NCI-H128 (cell line): ENCODE data around the gene PTGES2.
"Not testable (repeated sequence)": the region's sequence is repeated elsewhere in the genome, so short reads cannot be mapped to it uniquely, and the experiment has no call there.

Experiments
- DNase-seq: peaks from one replicate; lab custom pipeline; 2025; ENCODE audit not compliant: unreplicated experiment; lab: John Stamatoyannopoulos, UW

PTGES2 gene

DNA sequence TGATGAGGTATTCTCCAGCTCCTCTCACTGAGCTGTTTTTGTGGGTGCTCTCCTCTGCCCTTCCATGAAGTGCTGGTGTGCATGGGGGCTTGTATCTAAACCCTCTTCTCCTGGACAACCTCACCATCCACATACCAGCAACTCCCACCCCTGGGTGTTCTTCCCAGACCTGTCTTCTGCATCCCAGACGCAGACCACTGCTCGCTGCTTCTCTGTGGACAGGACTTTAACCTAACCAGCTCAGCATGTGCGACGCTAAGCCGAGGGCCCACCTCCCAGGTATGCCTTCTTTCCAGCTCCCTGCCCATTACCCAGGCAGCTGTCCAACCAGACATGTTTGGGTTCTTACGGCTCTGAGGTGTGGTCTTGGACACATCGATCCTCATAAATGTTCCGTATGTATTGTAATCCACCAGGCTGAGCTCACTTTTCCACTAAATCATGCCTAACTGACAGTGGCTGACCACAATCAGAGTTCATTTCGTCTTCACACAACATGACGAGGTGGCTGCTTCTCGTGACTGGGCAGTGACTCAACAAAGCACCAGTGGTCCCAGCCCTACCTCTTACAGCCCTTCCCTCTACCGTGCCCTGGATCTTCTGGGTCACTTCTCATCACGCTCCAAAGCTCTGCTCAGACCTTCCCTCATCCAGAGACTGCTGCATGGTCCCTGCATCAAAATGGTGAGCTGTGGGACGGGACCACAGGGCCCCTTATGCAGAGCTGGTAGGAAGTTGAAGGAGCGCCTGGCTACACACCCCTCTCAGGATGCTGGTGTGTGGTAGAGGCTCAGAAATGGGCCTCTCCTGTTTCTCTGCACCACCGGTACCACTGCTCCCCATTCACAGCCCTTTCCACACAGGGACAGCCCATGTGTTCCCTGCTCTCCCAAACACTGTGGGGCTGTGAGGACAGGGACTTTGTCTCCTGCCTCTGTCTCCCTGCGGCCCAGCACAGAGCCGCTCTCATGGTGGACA lies 9.6 kb upstream of the PTGES2 start:
- no peak for DNase-seq

DNA sequence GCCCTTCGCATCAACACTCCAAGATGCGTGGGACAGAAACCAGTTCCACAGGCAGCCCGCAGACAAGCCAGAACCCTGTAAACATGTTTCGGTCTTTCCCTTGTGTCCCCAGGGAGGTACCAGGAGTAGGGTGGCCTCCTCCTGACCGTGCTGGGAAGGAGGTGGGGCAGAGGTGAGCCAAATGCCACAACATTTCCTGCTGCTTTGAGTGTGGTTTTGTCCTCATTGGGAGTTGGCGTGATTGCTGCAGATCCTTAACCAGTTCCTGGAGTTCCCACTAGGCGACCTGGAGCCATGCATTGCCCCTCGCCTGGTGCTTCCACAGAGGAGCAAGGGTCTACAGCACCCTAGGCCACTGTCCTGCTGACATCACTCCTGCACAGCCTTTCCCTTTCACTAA lies 8.0 kb upstream of the PTGES2 start:
- DNase-seq, result not testable (repeated sequence)

DNA sequence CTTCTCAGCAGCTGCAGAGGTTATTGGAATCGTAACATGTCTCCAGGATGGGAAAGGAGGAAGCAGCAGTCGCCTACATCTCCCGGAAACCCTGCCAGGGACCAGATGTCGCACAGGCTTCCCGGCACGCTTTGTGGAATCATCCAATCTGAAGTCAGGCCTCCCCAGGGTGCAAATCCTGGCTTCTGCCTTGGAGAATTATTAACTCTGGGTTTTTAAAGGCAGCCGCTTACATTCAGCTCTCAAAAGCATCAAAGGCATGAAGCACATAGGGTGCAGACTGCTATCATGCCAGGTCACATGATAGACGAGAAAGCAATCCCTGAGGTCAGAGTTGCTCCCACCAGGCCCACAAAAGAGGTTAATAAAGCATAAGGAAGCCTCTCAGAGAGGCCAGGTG lies 4.6 kb upstream of the PTGES2 start:
- DNase-seq, result not testable (repeated sequence)

DNA sequence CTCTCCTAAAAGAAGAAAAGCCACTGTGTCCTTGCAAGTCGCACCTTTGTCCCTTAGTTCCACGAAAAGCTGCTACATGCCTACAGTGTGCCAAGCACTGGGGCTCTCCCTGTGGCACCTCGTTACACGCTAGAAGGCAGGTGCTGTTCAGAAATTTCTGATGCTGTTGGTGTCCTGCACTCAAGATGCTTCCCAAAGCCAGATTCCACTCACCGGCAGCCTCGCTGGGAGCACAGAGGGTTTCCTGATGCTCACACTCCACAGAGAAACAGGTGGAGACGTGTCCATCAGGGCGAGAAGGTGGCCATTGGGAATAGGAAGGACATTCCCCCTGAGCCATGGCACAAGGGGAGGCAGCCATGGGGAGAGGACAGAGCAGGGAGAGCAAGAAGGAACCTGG lies 3.8 kb upstream of the PTGES2 start:
- DNase-seq, result not testable (repeated sequence)

DNA sequence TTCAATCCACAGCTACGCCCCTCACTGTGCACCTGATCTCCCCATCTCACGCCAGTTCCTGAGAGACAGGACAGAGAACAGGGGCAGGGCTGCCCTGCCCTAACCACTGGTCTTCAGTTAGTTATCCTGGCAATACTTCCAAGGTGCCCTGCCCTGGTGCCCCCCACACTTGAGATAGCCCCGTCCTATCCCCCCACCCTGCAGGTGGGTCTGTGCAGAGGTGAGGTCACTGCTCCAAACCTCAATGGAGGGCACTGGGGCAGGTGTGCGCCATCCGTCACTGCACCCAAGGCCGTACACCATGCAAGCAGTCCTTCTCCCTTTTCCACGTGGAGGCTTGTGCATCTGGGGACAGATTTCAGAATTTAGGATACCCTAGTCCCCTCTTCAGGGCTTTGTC lies 3.1 kb upstream of the PTGES2 start:
- DNase-seq, result not testable (repeated sequence)

DNA sequence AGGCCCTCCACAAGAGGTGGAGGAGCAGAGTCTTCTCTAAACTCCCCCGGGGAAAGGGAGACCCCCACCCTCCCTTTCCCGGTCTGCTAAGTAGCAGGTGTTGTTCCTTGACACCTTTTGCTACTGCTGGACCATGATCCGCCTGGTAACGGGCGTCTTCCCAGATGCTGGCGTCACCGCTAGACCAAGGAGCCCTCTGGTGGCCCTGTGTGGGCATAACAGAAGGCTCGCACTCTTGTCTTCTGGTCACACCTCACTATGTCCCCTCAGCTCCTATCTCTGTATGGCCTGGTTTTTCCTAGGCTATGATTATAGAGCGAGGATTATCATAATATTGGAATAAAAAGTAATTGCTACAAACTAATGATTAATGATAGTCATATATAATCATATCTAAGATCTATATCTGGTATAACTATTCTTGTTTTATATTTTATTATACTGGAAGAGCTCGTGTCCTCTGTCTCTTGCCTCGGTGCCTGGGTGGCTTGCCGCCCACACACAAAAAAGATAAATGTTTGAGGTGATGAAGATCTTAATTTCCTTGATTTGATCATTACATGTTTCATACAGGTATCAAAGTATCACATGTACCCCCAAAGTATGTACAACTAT lies 2.6 kb upstream of the PTGES2 start:
- DNase-seq, result not testable (repeated sequence)

DNA sequence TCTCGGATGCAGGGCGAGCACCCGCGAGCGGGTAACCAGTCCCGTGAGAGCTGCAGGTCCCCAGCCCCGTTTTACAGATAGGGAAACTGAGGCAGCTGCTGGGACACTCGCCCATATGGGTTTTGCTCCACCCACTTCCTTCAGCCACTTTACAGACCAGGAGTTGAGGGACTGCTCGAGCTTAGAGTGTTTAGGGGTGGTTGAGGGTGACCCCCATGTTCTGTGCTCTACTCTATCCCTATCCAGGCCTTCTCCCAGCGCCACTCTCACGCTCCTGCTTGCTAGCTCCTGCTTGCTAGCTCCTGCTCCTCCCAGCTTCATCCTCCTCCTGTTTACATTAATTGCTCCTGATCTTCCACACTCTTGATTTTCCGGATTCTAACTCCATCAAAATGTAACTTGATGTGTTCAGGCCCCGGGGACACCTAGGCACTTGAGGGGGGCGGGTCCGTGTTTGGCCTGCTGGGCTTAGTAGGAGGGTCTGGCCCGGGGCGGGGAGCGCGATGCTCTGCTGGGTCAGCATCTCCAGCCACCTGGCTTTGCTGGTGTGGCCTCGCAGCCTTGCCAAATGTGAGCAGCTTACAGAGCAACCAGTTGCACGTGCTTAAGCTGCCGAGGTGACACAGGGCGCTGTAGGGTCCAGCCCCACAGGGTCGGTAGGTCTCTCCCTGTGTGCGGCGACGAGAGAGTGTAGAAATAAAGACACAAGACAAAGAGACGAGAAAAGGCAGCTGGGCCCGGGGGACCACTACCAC lies 1.5 kb upstream of the PTGES2 start:
- no peak for DNase-seq

DNA sequence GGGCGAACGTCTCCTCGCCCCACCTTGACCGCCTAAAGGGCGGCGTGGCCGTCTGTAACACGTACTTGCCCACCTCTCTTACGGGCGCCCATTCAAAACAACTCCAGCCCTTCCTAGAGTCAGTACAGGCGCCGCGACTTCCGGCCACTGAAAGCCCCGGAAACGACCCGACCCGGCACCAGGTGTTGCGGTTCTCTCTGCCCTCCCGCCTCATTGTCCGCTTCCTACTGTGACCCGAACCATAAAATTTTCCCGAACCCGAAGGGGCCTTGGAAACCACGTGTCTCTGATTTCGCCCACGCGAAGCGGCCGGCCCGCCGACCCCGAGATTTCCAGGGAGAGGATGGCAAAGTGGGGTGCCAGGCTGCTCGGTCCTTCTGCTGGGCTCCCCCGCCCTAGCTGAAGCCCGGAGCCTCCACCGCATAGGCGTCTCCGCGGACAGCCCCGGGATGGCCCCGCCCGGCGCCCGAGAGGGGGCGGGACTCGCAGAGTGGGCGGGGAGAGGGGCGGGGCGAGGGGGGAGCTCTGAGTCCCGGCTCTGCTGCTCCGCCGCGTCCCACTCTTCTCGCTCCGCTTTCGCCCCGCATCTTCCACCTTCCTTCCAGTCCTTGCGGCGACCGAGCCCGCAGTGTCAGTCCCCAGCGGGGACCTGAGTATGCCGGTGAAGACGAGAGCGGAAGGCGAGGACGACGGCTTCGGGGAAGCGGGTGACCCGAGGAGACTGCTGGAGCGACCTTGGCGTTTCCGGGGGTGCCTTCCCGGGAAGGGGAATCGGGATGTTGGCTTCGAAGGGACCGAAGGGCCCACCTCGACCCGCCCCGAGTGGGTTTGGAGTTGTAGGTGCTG lies 684 bp upstream of the PTGES2 start:
- peak; percentile 63 for DNase-seq

DNA sequence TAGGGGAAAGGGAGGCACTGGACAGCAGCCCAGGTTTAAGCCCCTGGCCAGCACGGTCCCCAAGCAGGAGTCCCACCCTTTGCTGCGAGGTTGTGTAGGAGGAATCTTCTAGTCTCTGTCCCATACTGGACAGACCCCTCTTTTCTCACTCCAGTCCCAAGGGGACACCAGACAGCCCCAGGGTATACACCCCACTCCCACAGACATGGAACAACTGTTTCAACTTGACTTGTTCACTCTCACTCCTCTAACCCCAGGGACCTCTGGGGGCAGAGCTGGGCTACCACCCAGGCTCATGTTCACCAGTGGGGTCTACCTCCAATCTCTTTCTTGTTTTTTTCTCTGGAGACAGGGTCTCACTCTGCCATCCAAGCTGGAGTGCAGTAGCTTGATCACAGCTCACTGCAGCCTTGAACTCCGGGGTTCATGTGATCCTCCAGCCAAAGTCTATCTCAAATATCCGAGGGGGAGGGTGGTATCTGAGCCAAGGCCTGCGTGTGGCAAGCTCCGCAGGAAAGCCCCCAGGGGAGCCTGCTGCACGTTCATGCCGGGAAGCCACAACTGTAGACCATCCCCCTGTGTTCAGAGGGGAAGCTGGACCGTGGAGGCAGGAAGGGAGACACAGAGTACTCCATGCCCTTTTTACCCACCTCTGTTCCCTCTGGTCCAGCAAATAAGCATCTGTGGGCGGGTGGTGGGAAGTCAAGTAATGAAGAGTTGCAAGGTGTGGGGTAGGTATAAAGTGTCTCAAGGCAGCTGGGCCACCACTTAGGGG lies 1.8 kb downstream of the PTGES2 start:
- DNase-seq, result no peak

DNA sequence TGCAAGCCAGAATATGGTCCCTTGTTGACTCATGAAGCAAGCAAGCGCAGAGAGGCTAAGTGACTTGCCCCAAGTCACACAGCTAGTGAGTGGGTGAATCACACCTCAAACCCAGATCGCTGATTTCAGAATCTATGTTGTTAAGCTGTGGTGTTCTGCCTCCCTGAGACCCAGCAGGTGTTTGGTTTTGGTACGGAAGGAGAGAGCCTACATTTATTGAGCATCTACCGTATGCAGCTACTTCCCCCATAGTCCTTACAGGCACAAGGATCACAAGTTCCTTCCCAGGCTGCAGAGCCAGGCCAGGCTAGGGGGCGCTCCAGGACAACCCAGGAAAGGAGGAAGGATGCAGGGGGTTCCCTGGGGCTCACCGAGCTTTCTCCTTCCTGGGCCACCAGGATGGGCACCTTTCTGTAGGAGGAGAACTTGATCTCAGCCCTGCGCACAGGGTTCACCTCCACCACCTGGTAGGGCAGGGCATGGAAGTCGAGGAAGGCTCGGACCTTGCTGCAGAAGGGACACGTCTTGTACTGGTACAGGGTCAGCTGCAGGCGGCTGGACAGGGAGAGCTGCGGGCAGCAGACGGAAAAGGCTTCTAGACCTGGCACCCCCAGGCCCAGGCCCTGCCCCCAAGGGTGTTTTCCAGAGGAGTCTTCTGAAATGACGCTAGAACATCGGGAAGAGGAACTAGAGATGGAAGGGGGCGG lies 2.5 kb downstream of the PTGES2 start:
- DNase-seq, result peak; percentile 25

DNA sequence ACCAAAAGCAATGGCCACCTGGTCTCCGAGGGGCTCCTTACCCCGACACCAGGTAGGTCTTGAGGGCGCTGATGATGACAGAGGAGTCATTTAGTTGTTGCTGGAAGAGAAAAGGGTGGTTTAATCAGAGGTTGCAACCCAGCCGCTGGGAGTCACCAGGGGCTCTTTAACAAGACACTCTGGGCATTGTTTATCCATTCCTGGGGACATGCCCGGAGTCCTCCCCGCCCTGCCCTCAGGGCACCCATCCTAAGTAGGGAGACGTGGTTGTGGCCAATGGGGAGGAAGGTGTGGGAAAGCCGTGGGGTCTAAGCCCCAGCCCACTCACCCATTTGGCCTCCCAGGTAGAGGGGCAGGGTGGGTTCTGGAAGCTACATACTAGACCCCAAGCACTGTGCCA lies 3.1 kb downstream of the PTGES2 start:
- no peak for DNase-seq

DNA sequence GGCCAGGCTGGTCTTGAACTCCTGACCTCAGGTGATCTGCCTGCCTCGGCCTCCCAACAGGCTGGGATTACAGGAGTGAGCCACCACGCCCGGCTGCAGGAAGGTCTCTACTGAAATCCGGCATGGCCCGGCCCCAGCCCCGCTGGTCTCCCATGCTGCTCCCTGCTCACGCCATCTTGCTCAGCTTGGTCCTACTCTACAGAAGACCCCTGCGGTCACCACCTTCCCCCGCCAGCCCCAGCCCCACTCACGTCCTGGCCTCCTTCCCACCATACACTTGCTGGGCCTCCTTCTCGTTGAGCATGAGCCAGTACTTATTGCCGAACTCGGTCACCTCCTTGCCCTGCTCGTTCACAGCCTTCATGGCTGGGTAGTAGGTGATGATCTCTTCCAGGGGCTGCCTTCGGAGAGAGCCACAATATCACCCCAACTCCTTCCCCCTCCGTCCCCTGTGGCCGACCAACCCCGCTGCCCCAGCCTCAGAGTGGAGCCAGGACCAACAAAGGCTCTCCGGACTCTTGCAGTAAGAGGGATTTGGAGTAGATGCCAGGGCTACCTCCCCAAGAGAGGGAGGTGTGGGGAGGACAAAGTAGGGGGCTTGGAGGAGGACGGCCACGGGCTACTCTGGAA lies 4.0 kb downstream of the PTGES2 start:
- no peak for DNase-seq

DNA sequence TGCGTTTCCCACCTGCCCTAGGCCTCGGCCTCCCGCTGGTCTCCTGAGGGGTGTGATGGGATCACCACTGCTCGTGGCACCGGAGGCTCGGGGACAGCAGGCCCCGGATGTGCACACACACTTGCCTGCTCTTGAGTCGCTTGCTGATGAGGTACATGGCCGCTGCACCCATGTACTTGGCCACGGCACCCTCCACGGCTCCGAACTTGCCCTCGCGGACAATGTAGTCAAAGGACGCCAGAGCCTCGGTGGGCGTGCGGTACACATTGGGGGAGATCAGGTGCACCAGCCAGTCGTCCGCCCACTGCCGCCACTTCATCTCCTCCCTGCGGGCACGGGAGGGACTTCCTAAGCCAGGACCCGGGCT lies 4.7 kb downstream of the PTGES2 start:
- DNase-seq, result no peak

DNA sequence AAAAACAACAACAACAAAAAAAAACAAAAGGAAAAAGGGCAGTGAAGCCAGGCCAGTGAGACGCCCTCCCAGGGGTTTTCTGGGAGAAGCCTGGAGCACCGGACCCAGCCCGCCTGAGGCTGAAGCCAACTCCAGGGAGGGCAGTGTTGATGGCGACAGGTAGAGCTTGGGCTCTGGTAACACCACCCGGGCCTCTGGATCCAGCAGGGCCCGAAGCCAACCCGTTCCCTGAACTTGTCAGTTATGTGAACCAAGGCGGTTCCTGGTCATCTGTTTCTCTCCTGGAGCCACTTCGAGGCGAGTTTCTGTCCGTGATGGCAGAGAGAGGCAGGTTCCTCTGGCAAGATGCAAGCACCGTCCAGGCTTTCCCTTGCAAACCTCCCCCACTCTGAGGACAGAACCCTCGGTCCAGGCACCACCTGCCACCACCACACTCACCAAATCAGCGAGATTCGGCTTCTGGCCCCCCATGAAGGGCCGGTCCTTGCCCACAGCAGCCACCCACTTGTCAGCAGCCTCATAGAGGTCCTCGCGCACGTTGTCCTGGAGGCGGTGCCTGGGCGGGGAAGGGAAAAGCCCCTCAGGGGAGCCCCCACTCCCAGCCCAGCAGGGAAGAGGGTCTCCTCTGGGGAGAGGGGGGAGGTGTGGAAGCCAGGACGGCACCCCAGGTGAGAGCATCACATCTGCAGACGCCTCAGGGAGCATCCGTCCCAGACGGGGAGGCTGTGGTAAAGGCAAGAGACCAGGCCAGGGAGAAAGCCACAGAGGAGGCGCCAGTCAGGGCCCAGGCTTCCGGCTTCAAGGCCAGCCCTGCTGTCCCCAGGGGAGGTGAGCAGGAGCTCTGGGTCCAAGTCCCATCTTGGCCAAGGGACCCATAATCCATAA lies 5.4 kb downstream of the PTGES2 start:
- no peak for DNase-seq

DNA sequence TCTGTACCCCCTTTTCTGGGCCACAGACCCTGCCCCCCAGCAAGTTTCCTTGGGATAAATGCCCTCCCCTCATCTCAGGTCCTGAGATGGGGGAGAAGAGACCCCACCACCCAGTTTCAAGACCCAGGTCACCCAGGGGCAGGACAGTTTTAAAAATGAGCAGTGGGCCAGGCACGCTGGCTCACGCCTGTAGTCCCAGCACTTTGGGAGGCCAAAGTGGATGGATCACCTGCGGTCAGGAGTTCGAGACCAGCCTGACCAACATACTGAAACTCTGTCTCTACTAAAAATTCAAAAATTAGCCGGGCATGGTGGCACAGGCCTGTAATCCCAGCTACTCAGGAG lies 6.1 kb downstream of the PTGES2 start:
- no peak for DNase-seq

DNA sequence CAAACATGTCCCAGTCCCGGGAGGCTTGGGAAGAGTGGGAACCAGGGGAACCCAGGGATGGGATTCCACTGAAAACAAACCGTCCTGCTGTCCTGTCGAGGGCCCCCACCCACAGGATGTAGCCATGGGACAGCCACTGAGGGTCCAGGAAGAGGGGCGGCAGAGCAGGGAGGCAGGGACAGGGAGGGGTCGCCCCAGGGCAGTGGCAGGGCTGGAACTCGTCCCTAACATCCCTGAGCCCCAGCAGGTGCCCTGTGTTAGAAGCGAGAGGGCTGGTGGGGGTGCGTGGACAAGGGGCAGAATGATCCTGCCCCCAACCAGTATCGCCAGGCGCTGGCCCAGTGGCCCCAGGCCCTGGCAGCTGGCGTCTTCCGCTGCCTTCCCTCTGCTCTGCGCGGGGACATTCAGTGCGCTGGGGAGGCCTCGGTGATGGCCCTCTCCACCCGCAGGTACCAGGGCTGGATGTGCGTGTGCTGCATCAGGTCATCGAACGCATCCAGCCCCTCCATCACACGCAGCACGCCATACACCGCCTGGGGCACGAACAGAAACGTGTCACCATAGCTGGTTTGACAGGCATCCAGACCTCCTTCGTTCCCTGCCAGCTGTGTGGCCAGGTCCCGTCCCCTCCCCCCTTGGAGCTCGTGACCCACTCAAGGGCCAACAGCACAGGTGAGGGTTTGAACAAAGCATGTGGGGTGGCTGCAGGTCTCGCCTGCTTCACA lies 6.6 kb downstream of the PTGES2 start:
- DNase-seq, result no peak

DNA sequence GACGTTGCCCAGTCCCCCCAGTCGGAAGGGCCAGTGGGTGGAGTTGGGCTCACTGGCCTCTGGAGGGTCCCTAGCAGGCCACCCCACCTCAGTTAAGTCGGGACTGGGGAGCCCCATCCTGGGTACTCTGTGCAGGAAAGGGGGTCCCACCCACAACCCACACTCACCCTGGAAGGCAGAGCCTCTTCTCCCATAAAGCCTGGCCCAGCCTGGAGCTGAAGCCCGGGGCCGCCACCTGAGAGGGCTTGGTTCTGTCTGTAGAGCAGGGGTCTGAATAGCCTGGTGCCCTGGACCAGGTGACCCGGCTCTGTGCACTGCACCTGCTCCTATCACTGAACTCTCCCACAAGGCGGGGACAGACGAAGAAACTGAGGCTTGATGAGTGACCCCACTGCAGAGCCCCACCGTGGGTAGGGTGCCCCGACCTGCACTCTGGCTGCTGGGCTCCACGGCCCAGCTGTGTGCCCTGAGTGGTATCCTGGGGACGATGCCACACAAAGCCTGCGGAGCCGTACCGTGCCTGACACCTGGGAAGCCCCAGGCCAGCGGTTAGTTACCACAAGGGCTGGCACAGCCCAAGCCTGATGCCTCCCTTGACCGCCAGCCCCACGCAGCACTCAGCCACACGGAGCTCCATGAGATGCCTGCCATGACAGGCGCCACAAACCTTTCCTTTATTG lies 7.3 kb downstream of the PTGES2 start:
- no peak for DNase-seq
